Activated CD8-positive, alpha-beta T cell treated with anti-CD3 and anti-CD28 coated beads, Interleukin-2, amount 10 ng/mL, durations not matched to agents 7 days and 5 days (primary cell): ENCODE results near the gene CIB4. TPM values are rescaled to one million over a fixed set of nuclear protein-coding genes. Genes with fewer than 3 reads are reported as not detected.

ENCODE experiments used
- ATAC-seq: fragments of 150-1000 bp; cut with Tn5 transposase; one replicate; pipeline ENCODE4 v1.10.0; 2021; ENCODE audit warnings: moderate library complexity
- CTCF ChIA-PET: fragments of 350-600 bp; sonication (Branson Sonifier 250); formaldehyde crosslinking; loops from one replicate; lab custom pipeline; 2021; ENCODE audit warnings: antibody characterized with exemption; lab: Charles Lee
- POLR2A ChIA-PET: fragments of 350-600 bp; sonication (Branson Sonifier 250); formaldehyde crosslinking; loops from one replicate; lab custom pipeline; 2021; ENCODE audit warnings: antibody characterized with exemption; lab: Charles Lee
- DNase-seq: peaks from one replicate; pipeline ENCODE4 v3.0.0-alpha.2; 2020
- H3K27ac Mint-ChIP-seq: one replicate; pipeline ENCODE4 v1.8.0; 2021; ENCODE audit warnings: mild to moderate bottlenecking, mixed read lengths
- H3K27me3 Mint-ChIP-seq: one replicate; pipeline ENCODE4 v1.8.0; 2021; ENCODE audit warnings: low read depth, mixed read lengths
- H3K36me3 Mint-ChIP-seq: one replicate; pipeline ENCODE4 v1.8.0; 2021; ENCODE audit warnings: low read depth, mixed read lengths
- H3K4me1 Mint-ChIP-seq: one replicate; pipeline ENCODE4 v1.8.0; 2021; ENCODE audit warnings: low read depth, mixed read lengths
- H3K4me3 Mint-ChIP-seq: one replicate; pipeline ENCODE4 v1.8.0; 2021; ENCODE audit warnings: mild to moderate bottlenecking, mixed read lengths
- H3K9me3 Mint-ChIP-seq: one replicate; pipeline ENCODE4 v1.8.0; 2022; ENCODE audit warnings: mixed read lengths; ENCODE audit not compliant: insufficient read depth
- total RNA-seq, 2 experiments: library from RNA; stranded (reverse); gene quantifications; one replicate each; pipeline ENCODE4 v1.2.3, GENCODE V29; 2021

The CIB4 gene
- total RNA-seq, 2 experiments from 2014 or later = not detected

- no peaks in the 10 kb centered on the region for H3K36me3 Mint-ChIP-seq
- H3K4me1 Mint-ChIP-seq = no peaks in the 10 kb centered on the region
- POLR2A ChIA-PET = no interaction called here
- H3K9me3 Mint-ChIP-seq = no peaks in the 10 kb centered on the region
- CTCF ChIA-PET = interaction anchor here (1.2 to 1.9 kb wide), 2 partner anchors 37 kb away, joined by 3 to 6 read pairs; no protein-coding TSS in a partner anchor
- DNase-seq (no peak), ATAC-seq (no peak)
- H3K4me3 Mint-ChIP-seq = no peak overlapping the region
- peaks cover 10% of the 10 kb centered on the region for H3K27me3 Mint-ChIP-seq
- no peak overlapping the region for H3K27ac Mint-ChIP-seq
Measured at GRCh38 chr2:26540306-26540705, 100.9 kb downstream of the CIB4 start.

- H3K27me3 Mint-ChIP-seq = peaks cover 7% of the 10 kb centered on the region
- no peaks in the 10 kb centered on the region for H3K4me1 Mint-ChIP-seq
- no peaks in the 10 kb centered on the region for H3K9me3 Mint-ChIP-seq
- ATAC-seq (no peak), DNase-seq (no peak)
- H3K36me3 Mint-ChIP-seq = no peaks in the 10 kb centered on the region
- H3K4me3 Mint-ChIP-seq = no peak overlapping the region
- POLR2A ChIA-PET = no interaction called here
- H3K27ac Mint-ChIP-seq = no peak overlapping the region
- CTCF ChIA-PET = no interaction called here
Measured at GRCh38 chr2:26537826-26538475, 103.2 kb downstream of the CIB4 start.

GRCh38 chr2:26537069-26537825 lies 103.9 kb downstream of the CIB4 start:
- ChIA-PET CTCF (no interaction called here), POLR2A (no interaction called here)
- Mint-ChIP-seq H3K27me3 (peaks cover 5% of the 10 kb centered on the region), H3K4me1 (no peaks in the 10 kb centered on the region), H3K4me3 (no peak overlapping the region), H3K27ac (no peak overlapping the region), H3K9me3 (no peaks in the 10 kb centered on the region), H3K36me3 (no peaks in the 10 kb centered on the region)
- ATAC-seq = no peak
- DNase-seq = no peak

GRCh38 chr2:26536371-26537068 lies 104.6 kb downstream of the CIB4 start:
- Mint-ChIP-seq H3K4me3 (no peak overlapping the region), H3K27ac (no peak overlapping the region), H3K9me3 (no peaks in the 10 kb centered on the region), H3K4me1 (no peaks in the 10 kb centered on the region), H3K36me3 (no peaks in the 10 kb centered on the region), H3K27me3 (peaks cover 2% of the 10 kb centered on the region)
- DNase-seq (no peak), ATAC-seq (no peak)
- POLR2A ChIA-PET = no interaction called here
- CTCF ChIA-PET = interaction anchor here (0.7 to 1.2 kb wide), 2 partner anchors 10 to 405 kb away, joined by 3 read pairs; no protein-coding TSS in a partner anchor

- no peak overlapping the region for H3K4me3 Mint-ChIP-seq
- H3K27me3 Mint-ChIP-seq = no peaks in the 10 kb centered on the region
- H3K9me3 Mint-ChIP-seq = no peaks in the 10 kb centered on the region
- no peak overlapping the region for H3K27ac Mint-ChIP-seq
- DNase-seq (no peak), ATAC-seq (no peak)
- ChIA-PET CTCF (interaction anchor here (0.7 to 1.2 kb wide), 2 partner anchors 11 to 405 kb away, joined by 3 read pairs; no protein-coding TSS in a partner anchor), POLR2A (no interaction called here)
- no peaks in the 10 kb centered on the region for H3K4me1 Mint-ChIP-seq
- H3K36me3 Mint-ChIP-seq = no peaks in the 10 kb centered on the region
Measured at GRCh38 chr2:26535663-26536275, 105.4 kb downstream of the CIB4 start.

GRCh38 chr2:26534865-26535662 lies 106.1 kb downstream of the CIB4 start:
- ATAC-seq (no peak), DNase-seq (no peak)
- H3K4me3 Mint-ChIP-seq = no peak overlapping the region
- H3K27me3 Mint-ChIP-seq = no peaks in the 10 kb centered on the region
- H3K27ac Mint-ChIP-seq = no peak overlapping the region
- POLR2A ChIA-PET = no interaction called here
- no peaks in the 10 kb centered on the region for H3K4me1 Mint-ChIP-seq
- CTCF ChIA-PET = no interaction called here
- H3K9me3 Mint-ChIP-seq = no peaks in the 10 kb centered on the region
- no peaks in the 10 kb centered on the region for H3K36me3 Mint-ChIP-seq

GRCh38 chr2:26534098-26534864 lies 106.9 kb downstream of the CIB4 start:
- no peaks in the 10 kb centered on the region for H3K9me3 Mint-ChIP-seq
- ChIA-PET POLR2A (no interaction called here), CTCF (no interaction called here)
- no peaks in the 10 kb centered on the region for H3K4me1 Mint-ChIP-seq
- DNase-seq (no peak), ATAC-seq (no peak)
- no peaks in the 10 kb centered on the region for H3K36me3 Mint-ChIP-seq
- no peaks in the 10 kb centered on the region for H3K27me3 Mint-ChIP-seq
- no peak overlapping the region for H3K4me3 Mint-ChIP-seq
- H3K27ac Mint-ChIP-seq = no peak overlapping the region

GRCh38 chr2:26533661-26534060 lies 107.5 kb downstream of the CIB4 start:
- Mint-ChIP-seq H3K9me3 (no peaks in the 10 kb centered on the region), H3K27ac (no peak overlapping the region), H3K4me1 (no peaks in the 10 kb centered on the region), H3K27me3 (peaks cover 3% of the 10 kb centered on the region), H3K4me3 (no peak overlapping the region), H3K36me3 (no peaks in the 10 kb centered on the region)
- CTCF ChIA-PET = no interaction called here
- ATAC-seq (no peak), DNase-seq (no peak)
- POLR2A ChIA-PET = no interaction called here

- CTCF ChIA-PET = no interaction called here
- Mint-ChIP-seq H3K4me1 (no peaks in the 10 kb centered on the region), H3K27ac (no peak overlapping the region), H3K27me3 (peaks cover 3% of the 10 kb centered on the region), H3K9me3 (no peaks in the 10 kb centered on the region), H3K4me3 (no peak overlapping the region), H3K36me3 (no peaks in the 10 kb centered on the region)
- POLR2A ChIA-PET = no interaction called here
- no peak for DNase-seq
- no peak for ATAC-seq
Measured at GRCh38 chr2:26532301-26533250, 108.6 kb downstream of the CIB4 start.
